ENCODE results near the gene ALDH1A1. TPM values are rescaled to one million over a fixed set of nuclear protein-coding genes. Genes with fewer than 3 reads are reported as not detected.
A peak's percentile ranks its signal among the peaks of the same experiment; 100 is the strongest.

The ALDH1A1 gene
- total and polyA plus RNA-seq, 2 donors (not counting 3 experiments of a cell fraction or from before 2014, with no cell fraction given): 91.1 to 287 TPM

- Histone ChIP-seq H3K9me1 (replicated peaks; ENCODE audit: control insufficient read depth, extremely low read depth, insufficient read depth, low read length) (no peaks in the 10 kb centered on the region), H3K4me2 (ENCODE audit: insufficient read depth, low read length) (peak overlapping the region; percentile 5), H3K36me3 (ENCODE audit: control insufficient read depth in 2 of 2, extremely low read depth in 1 of 2, insufficient read depth in 2 of 2, low read length in 2 of 2) (peaks cover 0 to 2% of the 10 kb centered on the region in 2 experiments), H3K9me3 (replicated peaks; ENCODE audit: control insufficient read depth, insufficient read depth, low read length) (no peaks in the 10 kb centered on the region), H3K79me2 (ENCODE audit: control insufficient read depth, insufficient read depth, low read length) (peaks cover 8% of the 10 kb centered on the region), H3K27ac (ENCODE audit: insufficient read depth, low read depth, low read length) (no peak overlapping the region), H2AFZ (ENCODE audit: low read depth, low read length) (no peak overlapping the region), H3K4me1 (ENCODE audit: control insufficient read depth, extremely low read depth, insufficient read depth, low read length) (peaks cover 7% of the 10 kb centered on the region), H3K9ac (replicated peaks; ENCODE audit: extremely low read depth, insufficient read depth, low read length) (no peak overlapping the region), H4K20me1 (replicated peaks; ENCODE audit: control insufficient read depth, extremely low read depth, insufficient read depth, low read length) (no peaks in the 10 kb centered on the region), H3K4me3 (replicated peaks in 1 of 3; ENCODE audit: insufficient read depth in 1 of 3, low read depth in 1 of 3, low read length in 3 of 3) (no peak overlapping the region), H3K27me3 (ENCODE audit: control insufficient read depth in 2 of 2, insufficient read depth in 2 of 2, low read length in 2 of 2) (no peaks in the 10 kb centered on the region)
- dilution Hi-C loops (cut with MboI; ENCODE audit: extremely low pct_ligation_motif_present, low sequenced_read_pairs) (no loop called here), intact Hi-C loops (cut with micrococcal nuclease) (loop anchor here (5.0 kb wide), 1 partner anchor 77 kb away; no protein-coding TSS in a partner anchor)
- TF ChIP-seq, protein P1, sequence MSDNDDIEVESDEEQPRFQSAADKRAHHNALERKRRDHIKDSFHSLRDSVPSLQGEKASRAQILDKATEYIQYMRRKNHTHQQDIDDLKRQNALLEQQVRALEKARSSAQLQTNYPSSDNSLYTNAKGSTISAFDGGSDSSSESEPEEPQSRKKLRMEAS (IDR thresholded peaks at IDR 0.05; ENCODE audit: insufficient read depth, insufficient read length): no peak
- TF ChIP-seq POLR2AphosphoS5 (IDR thresholded peaks at IDR 0.05; ENCODE audit: insufficient read depth, low read depth, low read length): no peak
- TF ChIP-seq POLR2A (IDR thresholded peaks at IDR 0.05; ENCODE audit: low read depth, low read length): no peak
- TF ChIP-seq FOS (IDR thresholded peaks at IDR 0.05; ENCODE audit: borderline replicate concordance, insufficient read depth, low read length): no peak
- TF ChIP-seq MYC (IDR thresholded peaks at IDR 0.05; ENCODE audit: low read depth, low read length): no peak
- no peak for TF ChIP-seq JUN (IDR thresholded peaks at IDR 0.05; ENCODE audit: borderline replicate concordance, insufficient read depth, insufficient read length, low read depth)
- TF ChIP-seq EZH2 (IDR thresholded peaks at IDR 0.05; ENCODE audit: borderline replicate concordance, low read depth, low read length, severe bottlenecking): no peak
- TF ChIP-seq, protein P2, sequence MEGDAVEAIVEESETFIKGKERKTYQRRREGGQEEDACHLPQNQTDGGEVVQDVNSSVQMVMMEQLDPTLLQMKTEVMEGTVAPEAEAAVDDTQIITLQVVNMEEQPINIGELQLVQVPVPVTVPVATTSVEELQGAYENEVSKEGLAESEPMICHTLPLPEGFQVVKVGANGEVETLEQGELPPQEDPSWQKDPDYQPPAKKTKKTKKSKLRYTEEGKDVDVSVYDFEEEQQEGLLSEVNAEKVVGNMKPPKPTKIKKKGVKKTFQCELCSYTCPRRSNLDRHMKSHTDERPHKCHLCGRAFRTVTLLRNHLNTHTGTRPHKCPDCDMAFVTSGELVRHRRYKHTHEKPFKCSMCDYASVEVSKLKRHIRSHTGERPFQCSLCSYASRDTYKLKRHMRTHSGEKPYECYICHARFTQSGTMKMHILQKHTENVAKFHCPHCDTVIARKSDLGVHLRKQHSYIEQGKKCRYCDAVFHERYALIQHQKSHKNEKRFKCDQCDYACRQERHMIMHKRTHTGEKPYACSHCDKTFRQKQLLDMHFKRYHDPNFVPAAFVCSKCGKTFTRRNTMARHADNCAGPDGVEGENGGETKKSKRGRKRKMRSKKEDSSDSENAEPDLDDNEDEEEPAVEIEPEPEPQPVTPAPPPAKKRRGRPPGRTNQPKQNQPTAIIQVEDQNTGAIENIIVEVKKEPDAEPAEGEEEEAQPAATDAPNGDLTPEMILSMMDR (IDR thresholded peaks at IDR 0.05; ENCODE audit: extremely low read depth in 1 of 2, insufficient read depth in 1 of 2, low read depth in 1 of 2, low read length in 2 of 2): no peak
- TF ChIP-seq GATA2 (IDR thresholded peaks at IDR 0.05; ENCODE audit: insufficient read depth, insufficient read length, low read depth, low read length): no peak
- ChIA-PET CTCF (interaction anchor here (1.4 to 2.4 kb wide), 3 partner anchors 19 to 78 kb away, joined by 3 to 14 read pairs (median 4); no protein-coding TSS in a partner anchor), POLR2A (interaction anchor here (1.1 kb wide), 1 partner anchor 203 kb away, joined by 3 read pairs; the partner anchor contains the start of gene ANXA1)
- BruUV-seq (replicated peaks): no TSS peak
- DNase-seq (ENCODE audit: low read depth, low spot score) (peak; percentile 52), FAIRE-seq (no peak)
These were observed 3.6 kb downstream of the ALDH1A1 start for GRCh38 chr9:72949244-72949582.
